HCT116 (cell line): ENCODE data around the gene SULT1E1. TPM values are rescaled to one million over a fixed set of nuclear protein-coding genes. Genes with fewer than 3 reads are reported as not detected.

Experiments used
- ATAC-seq: fragments of 200-7000 bp; cut with Tn5 transposase; 2 replicates; pipeline ENCODE4 v1.9.1; 2020; ENCODE audit warnings: mild to moderate bottlenecking, moderate library complexity
- BruUV-seq: library from RNA; stranded (reverse); fragments of 400-500 nt; replicated peaks from 2 replicates; lab custom pipeline; 2021; lab: Mats Ljungman, UMichigan
- CTCF ChIA-PET: fragments of 300-600 bp; sonication (Branson Sonifier 250); formaldehyde crosslinking; loops from one replicate; lab custom pipeline; 2021; ENCODE audit warnings: antibody characterized with exemption; lab: Charles Lee
- POLR2A ChIA-PET: fragments of 300-600, 350-600 bp; sonication (Branson Sonifier 250); formaldehyde crosslinking; loops from one replicate; lab custom pipeline; 2021; ENCODE audit warnings: antibody characterized with exemption; lab: Charles Lee
- RAD21 ChIA-PET, 2 experiments: fragments of 300-600 bp; sonication (Branson Sonifier 250); formaldehyde crosslinking; loops; one replicate each; lab custom pipeline; 2023; ENCODE audit warnings: low total read pairs in 2 of 2; ENCODE audit not compliant: uncharacterized antibody in 2 of 2, unreplicated experiment in 2 of 2, low non-redundant PET in 1 of 2; lab: Charles Lee
- DNase-seq: peaks from one replicate; pipeline ENCODE4 v3.0.0-alpha.2; 2010; ENCODE audit warnings: low read depth, low spot score
- H2AFZ ChIP-seq: fragments of 200-600 bp; shearing (Covaris generic), sonication (generic); 2 replicates; pipeline ENCODE4 v1.6.1; 2017; ENCODE audit warnings: low read depth, mixed run types, mixed read lengths, antibody characterized with exemption, low read length; ENCODE audit not compliant: poor library complexity, severe bottlenecking
- H3K27ac ChIP-seq: 2 replicates; pipeline ENCODE4 v1.5.1; 2012; ENCODE audit warnings: low read depth, low read length
- H3K27me3 ChIP-seq: fragments of 200-600 bp; sonication (generic); 2 replicates; pipeline ENCODE4 v1.6.1; 2016; ENCODE audit warnings: mixed run types, low read length, mixed read lengths; ENCODE audit not compliant: insufficient read depth
- H3K36me3 ChIP-seq, 2 experiments: fragments of 200-500 bp in 1 of 2; fragments of 200-600 bp in 1 of 2; sonication (Bioruptor generic) in 1 of 2; sonication (generic) in 1 of 2; 2 replicates each; pipeline versions ENCODE4 v1.5.1 to v1.6.1; 2014 to 2016; ENCODE audit warnings: low read length in 2 of 2, inconsistent platforms in 1 of 2, mixed read lengths in 1 of 2, mixed run types in 1 of 2; ENCODE audit not compliant: insufficient read depth in 2 of 2, control insufficient read depth in 1 of 2
- H3K4me1 ChIP-seq, 2 experiments: fragments of 200-600 bp in 1 of 2; sonication (generic) in 1 of 2; 2 replicates each; pipeline versions ENCODE4 v1.5.1 to v1.6.1; 2012 to 2017; ENCODE audit warnings: low read length in 2 of 2, inconsistent platforms in 1 of 2, mild to moderate bottlenecking in 1 of 2, mixed read lengths in 1 of 2, mixed run types in 1 of 2, moderate library complexity in 1 of 2; ENCODE audit not compliant: insufficient read depth in 2 of 2, control insufficient read depth in 1 of 2
- H3K4me2 ChIP-seq: fragments of 200-600 bp; sonication (generic); 2 replicates; pipeline ENCODE4 v1.6.1; 2017; ENCODE audit warnings: mixed run types, low read length, mixed read lengths
- H3K4me3 ChIP-seq, 2 experiments: fragments of 200-600 bp in 1 of 2; sonication (generic) in 1 of 2; replicated peaks in 1 of 2; 2 replicates each; pipeline ENCODE4 v1.5.1; 2011 to 2016; ENCODE audit warnings: low read length in 2 of 2, control low read depth in 1 of 2, low read depth in 1 of 2, mild to moderate bottlenecking in 1 of 2, mixed read lengths in 1 of 2, mixed run types in 1 of 2
- H3K79me2 ChIP-seq: fragments of 200-600 bp; sonication (generic); 2 replicates; pipeline ENCODE4 v1.6.1; 2017; ENCODE audit warnings: mild to moderate bottlenecking, mixed run types, low read length, moderate library complexity, mixed read lengths; ENCODE audit not compliant: insufficient read depth
- H3K9ac ChIP-seq: fragments of 200-600 bp; sonication (generic); 2 replicates; pipeline ENCODE4 v1.6.1; 2016; ENCODE audit warnings: low read length, mixed read lengths
- H3K9me2 ChIP-seq: fragments of 200-600 bp; sonication (generic), shearing (Covaris generic); 2 replicates; pipeline ENCODE4 v1.6.1; 2017; ENCODE audit warnings: mixed run types, mild to moderate bottlenecking, moderate library complexity; ENCODE audit not compliant: insufficient read depth
- H3K9me3 ChIP-seq, 2 experiments: fragments of 200-500 bp in 1 of 2; fragments of 200-600 bp in 1 of 2; sonication (Bioruptor generic) in 1 of 2; sonication (generic) in 1 of 2; 2 replicates each; pipeline ENCODE4 v1.6.1; 2014 to 2017; ENCODE audit warnings: low read length in 2 of 2, mixed read lengths in 2 of 2, inconsistent platforms in 1 of 2, low read depth in 1 of 2, mild to moderate bottlenecking in 1 of 2, mixed run types in 1 of 2, moderate library complexity in 1 of 2; ENCODE audit not compliant: control insufficient read depth in 1 of 2, insufficient read depth in 1 of 2
- H4K20me1 ChIP-seq: fragments of 200-600 bp; sonication (generic), shearing (Covaris generic); 2 replicates; pipeline ENCODE4 v1.6.1; 2017; ENCODE audit warnings: mixed run types, mild to moderate bottlenecking, moderate library complexity; ENCODE audit not compliant: insufficient read depth
- ATF3 ChIP-seq: IDR thresholded peaks from 2 replicates; pipeline ENCODE4 v1.6.1; 2012
- ELF1 ChIP-seq: IDR thresholded peaks from 2 replicates; pipeline ENCODE4 v1.6.1; 2012; ENCODE audit warnings: low read depth, borderline replicate concordance
- EZH2 ChIP-seq: fragments of 200-600 bp; sonication (generic); IDR thresholded peaks from 2 replicates; pipeline ENCODE4 v1.6.1; 2017; ENCODE audit warnings: antibody characterized with exemption, mixed run types
- EZH2phosphoT487 ChIP-seq: fragments of 200-600 bp; IDR thresholded peaks from 2 replicates; pipeline ENCODE4 v1.6.1; 2018; ENCODE audit warnings: antibody characterized with exemption, borderline replicate concordance
- FOSL1 ChIP-seq: IDR thresholded peaks from 2 replicates; pipeline ENCODE4 v1.6.1; 2012; ENCODE audit warnings: low read depth
- JUND ChIP-seq: IDR thresholded peaks from 2 replicates; pipeline ENCODE4 v1.6.1; 2012
- MAX ChIP-seq: IDR thresholded peaks from 2 replicates; pipeline ENCODE4 v1.6.1; 2012
- POLR2A ChIP-seq: IDR thresholded peaks from 2 replicates; pipeline ENCODE4 v1.7.0; 2011; ENCODE audit warnings: borderline replicate concordance; ENCODE audit not compliant: insufficient read depth, insufficient read length; ENCODE audit errors: extremely low read depth
- POLR2AphosphoS5 ChIP-seq: IDR thresholded peaks from 2 replicates; pipeline ENCODE4 v1.6.1; 2011; ENCODE audit warnings: mild to moderate bottlenecking, low read depth, low read length, moderate library complexity
- RAD21 ChIP-seq: IDR thresholded peaks from 2 replicates; pipeline ENCODE4 v1.6.1; 2012; ENCODE audit warnings: low read depth, mild to moderate bottlenecking
- SIN3A ChIP-seq: IDR thresholded peaks from 2 replicates; pipeline ENCODE4 v1.6.1; 2012; ENCODE audit warnings: low read depth
- TCF7L2 ChIP-seq: IDR thresholded peaks from 2 replicates; pipeline ENCODE4 v1.7.0; 2011; ENCODE audit warnings: borderline replicate concordance, inconsistent platforms; ENCODE audit not compliant: insufficient read depth, insufficient read length; ENCODE audit errors: extremely low read depth
- ZBTB33 ChIP-seq: IDR thresholded peaks from 2 replicates; pipeline ENCODE4 v1.6.1; 2011; ENCODE audit warnings: mild to moderate bottlenecking, low read length, moderate library complexity; ENCODE audit not compliant: insufficient replicate concordance; ENCODE audit errors: extremely low read depth
- ZNF274 ChIP-seq: fragments of 200-500 bp; sonication (Bioruptor generic); IDR thresholded peaks from 2 replicates; pipeline ENCODE4 v1.6.1; 2014; ENCODE audit warnings: mild to moderate bottlenecking, low read depth, low read length, inconsistent platforms
- intact Hi-C: fragments of 100-400 bp; cut with micrococcal nuclease; formaldehyde crosslinking; loops from 2 replicates; pipeline ENCODE4 v1.10.0; 2022
- total RNA-seq: library from RNA; stranded (reverse); gene quantifications from one replicate; pipeline ENCODE4 v1.2.1, GENCODE V29; 2021; ENCODE audit not compliant: unreplicated experiment

The SULT1E1 gene
- total RNA-seq, 1 experiment from 2014 or later: not detected

GRCh38 chr4:69860521-69861298 is 765 bp upstream of the SULT1E1 start:
- Histone ChIP-seq H3K36me3 (no peaks in the 10 kb centered on the region), H3K9me3 (no peaks in the 10 kb centered on the region), H3K9me2 (no peaks in the 10 kb centered on the region), H3K27ac (no peak overlapping the region), H3K4me1 (no peaks in the 10 kb centered on the region), H3K4me2 (no peak overlapping the region), H3K9ac (no peak overlapping the region), H3K4me3 (no peak overlapping the region), H4K20me1 (no peaks in the 10 kb centered on the region), H2AFZ (no peak overlapping the region), H3K27me3 (no peaks in the 10 kb centered on the region), H3K79me2 (no peaks in the 10 kb centered on the region)
- DNase-seq (no peak), ATAC-seq (no peak)
- intact Hi-C loops: no loop called here
- BruUV-seq: no TSS peak
- TF ChIP-seq JUND: no peak
- TF ChIP-seq RAD21: no peak
- no peak for TF ChIP-seq POLR2AphosphoS5
- no peak for TF ChIP-seq EZH2phosphoT487
- no peak for TF ChIP-seq ATF3
- no peak for TF ChIP-seq ELF1
- no peak for TF ChIP-seq MAX
- no peak for TF ChIP-seq FOSL1
- no peak for TF ChIP-seq ZBTB33
- no peak for TF ChIP-seq ZNF274
- TF ChIP-seq POLR2A: no peak
- TF ChIP-seq EZH2: no peak
- TF ChIP-seq TCF7L2: no peak
- no peak for TF ChIP-seq SIN3A
- ChIA-PET CTCF (no interaction called here), RAD21 (no interaction called here), POLR2A (no interaction called here)
